ENCODE measurements around the gene ZNF142. TPM values are rescaled to one million over a fixed set of nuclear protein-coding genes. Genes with fewer than 3 reads are reported as not detected.

Gene ZNF142
- total and polyA plus RNA-seq, 7 donors = 1.8 to 33.5 (median 21.9) TPM

DNA sequence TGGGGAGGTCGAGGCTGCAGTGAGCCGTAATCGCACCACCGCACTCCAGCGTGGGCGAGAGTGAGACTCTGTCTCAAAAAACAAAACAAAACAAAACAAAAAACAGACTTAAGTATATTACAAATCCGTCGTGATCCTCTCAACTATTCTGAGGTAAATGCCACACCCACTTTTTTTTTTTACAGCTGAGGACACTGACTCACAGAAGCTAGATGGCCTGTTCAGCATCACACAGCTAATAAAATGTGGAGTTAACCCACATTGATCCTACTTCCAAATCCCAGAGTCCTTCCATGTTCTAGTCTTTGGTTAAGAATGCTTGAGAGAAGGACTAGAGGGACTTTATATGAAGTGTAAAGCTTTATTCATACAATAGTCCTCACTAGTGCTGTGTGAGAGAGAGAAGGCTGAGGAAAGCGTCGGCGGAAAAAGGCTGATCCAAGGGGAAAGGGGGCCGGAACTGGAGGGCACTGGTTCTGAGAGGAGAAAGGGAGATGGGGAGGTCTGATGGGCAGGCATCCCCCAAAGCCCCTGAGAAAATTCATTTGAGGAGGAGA lies 11.8 kb upstream of the ZNF142 start:
- Histone ChIP-seq H3K4me1 (peaks cover 10% of the 10 kb centered on the region), H3K9me3 (no peaks in the 10 kb centered on the region), H3K27me3 (ENCODE audit: insufficient read depth in 3 of 3, low read length in 2 of 3) (no peaks in the 10 kb centered on the region), H3K27ac (peak overlapping the region; percentile 80), H3K36me3 (ENCODE audit: insufficient read depth in 1 of 2, low read depth in 1 of 2) (peaks cover 1 to 46% of the 10 kb centered on the region in 2 donors), H3K4me3 (peak overlapping the region; percentile 94)
- 42 to 43% (median 43%) methylated on average over 12 of the region's 12 CpGs for WGBS, 3 donors
- intact Hi-C loops (cut with DNase I) = no loop called here
- ATAC-seq = peak in 3 of 4 donors; percentile 8 to 26 (median 13)
- TF ChIP-seq, protein P1, sequence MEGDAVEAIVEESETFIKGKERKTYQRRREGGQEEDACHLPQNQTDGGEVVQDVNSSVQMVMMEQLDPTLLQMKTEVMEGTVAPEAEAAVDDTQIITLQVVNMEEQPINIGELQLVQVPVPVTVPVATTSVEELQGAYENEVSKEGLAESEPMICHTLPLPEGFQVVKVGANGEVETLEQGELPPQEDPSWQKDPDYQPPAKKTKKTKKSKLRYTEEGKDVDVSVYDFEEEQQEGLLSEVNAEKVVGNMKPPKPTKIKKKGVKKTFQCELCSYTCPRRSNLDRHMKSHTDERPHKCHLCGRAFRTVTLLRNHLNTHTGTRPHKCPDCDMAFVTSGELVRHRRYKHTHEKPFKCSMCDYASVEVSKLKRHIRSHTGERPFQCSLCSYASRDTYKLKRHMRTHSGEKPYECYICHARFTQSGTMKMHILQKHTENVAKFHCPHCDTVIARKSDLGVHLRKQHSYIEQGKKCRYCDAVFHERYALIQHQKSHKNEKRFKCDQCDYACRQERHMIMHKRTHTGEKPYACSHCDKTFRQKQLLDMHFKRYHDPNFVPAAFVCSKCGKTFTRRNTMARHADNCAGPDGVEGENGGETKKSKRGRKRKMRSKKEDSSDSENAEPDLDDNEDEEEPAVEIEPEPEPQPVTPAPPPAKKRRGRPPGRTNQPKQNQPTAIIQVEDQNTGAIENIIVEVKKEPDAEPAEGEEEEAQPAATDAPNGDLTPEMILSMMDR (IDR thresholded peaks at IDR 0.05) = no peak
- DNase-seq = no peak

DNA sequence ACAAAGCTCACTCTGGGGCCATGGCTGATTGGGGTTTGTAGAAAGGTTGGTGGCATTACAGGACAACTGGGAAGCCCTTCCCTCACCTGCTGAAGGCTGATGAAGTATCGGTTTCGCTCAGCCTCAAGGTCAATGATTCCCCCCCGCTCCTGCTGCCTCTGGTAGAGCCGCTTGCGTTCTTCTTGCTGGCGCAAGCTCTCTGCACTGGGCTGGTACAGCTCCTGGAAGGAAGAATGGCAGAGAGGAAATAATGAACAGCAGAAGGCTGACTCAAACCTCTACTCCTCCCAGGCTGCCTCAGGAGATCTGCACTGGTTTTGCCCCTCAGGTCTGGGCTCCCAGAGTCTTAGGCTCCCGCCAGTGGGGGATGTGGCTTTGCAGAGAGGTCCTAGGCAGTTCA lies 5.2 kb upstream of the ZNF142 start:
- Histone ChIP-seq H3K27ac (no peak overlapping the region), H3K36me3 (ENCODE audit: insufficient read depth in 1 of 2, low read depth in 1 of 2) (peaks cover 4 to 81% of the 10 kb centered on the region in 2 donors), H3K4me1 (peaks cover 6% of the 10 kb centered on the region), H3K4me3 (no peak overlapping the region), H3K9me3 (no peaks in the 10 kb centered on the region), H3K27me3 (ENCODE audit: insufficient read depth in 3 of 3, low read length in 2 of 3) (no peaks in the 10 kb centered on the region)
- ATAC-seq (no peak), DNase-seq (no peak)
- 91 to 97% (median 96%) methylated on average over 7 of the region's 7 CpGs for WGBS, 3 donors
- TF ChIP-seq, protein P1 (IDR thresholded peaks at IDR 0.05) = no peak
- intact Hi-C loops (cut with DNase I) = loop anchor here (10.0 kb wide), 2 partner anchors 260 to 370 kb away; partner anchors contain the start of gene TMBIM1 (in 1 of the 2)

DNA sequence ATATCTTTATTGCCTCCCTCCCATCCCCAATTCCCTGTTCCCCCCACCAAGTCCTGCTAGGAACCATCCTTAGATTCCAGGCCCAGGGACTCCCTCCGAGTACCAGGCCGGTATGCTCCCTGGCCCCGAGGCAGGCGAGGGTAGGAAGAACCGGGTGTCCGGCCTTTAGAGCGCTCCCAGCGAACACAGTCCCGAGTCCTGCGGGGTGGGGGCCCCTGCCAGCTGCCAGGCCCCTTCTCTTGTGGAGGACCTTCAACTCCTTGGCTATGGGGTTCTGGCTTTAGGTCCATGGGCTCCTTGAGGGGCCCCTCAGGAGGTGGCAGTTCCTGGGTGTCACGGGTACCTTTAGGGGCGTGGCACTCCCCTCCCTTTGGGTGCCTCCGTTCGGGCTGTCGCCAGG lies 4.5 kb upstream of the ZNF142 start:
- H3K9me3 ChIP-seq = no peaks in the 10 kb centered on the region
- DNase-seq (no peak), ATAC-seq (no peak)
- no peaks in the 10 kb centered on the region for H3K27me3 ChIP-seq (ENCODE audit: insufficient read depth in 3 of 3, low read length in 2 of 3)
- no peak overlapping the region for H3K27ac ChIP-seq
- TF ChIP-seq, protein P1 (IDR thresholded peaks at IDR 0.05) = no peak
- no peak overlapping the region for H3K4me3 ChIP-seq
- 81 to 92% (median 84%) methylated on average over 15 of the region's 15 CpGs for WGBS, 3 donors
- intact Hi-C loops (cut with DNase I) = loop anchor here (10.0 kb wide), 2 partner anchors 259 to 369 kb away; partner anchors contain the start of gene TMBIM1 (in 1 of the 2)
- H3K36me3 ChIP-seq (ENCODE audit: insufficient read depth in 1 of 2, low read depth in 1 of 2) = peaks cover 4 to 77% of the 10 kb centered on the region in 2 donors
- peaks cover 7% of the 10 kb centered on the region for H3K4me1 ChIP-seq

DNA sequence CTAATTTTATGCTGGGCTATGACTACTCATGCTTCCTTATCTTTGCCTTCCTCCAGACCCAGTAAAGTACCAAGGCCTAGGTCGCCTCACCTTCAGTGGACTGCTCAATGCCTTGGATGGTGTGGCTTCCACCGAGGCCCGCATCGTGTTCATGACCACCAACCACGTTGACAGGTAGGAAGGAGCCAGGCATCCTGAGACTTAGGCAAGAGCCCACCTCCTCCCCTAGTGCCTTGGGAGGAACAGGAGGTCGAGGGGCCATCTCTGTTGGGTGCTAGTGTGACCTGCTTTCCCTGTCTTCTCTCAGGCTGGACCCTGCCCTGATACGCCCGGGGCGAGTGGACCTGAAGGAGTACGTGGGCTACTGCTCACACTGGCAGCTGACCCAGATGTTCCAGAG lies 3.4 kb upstream of the ZNF142 start:
- ATAC-seq (no peak), DNase-seq (no peak)
- H3K36me3 ChIP-seq (ENCODE audit: insufficient read depth in 1 of 2, low read depth in 1 of 2) = peaks cover 4 to 75% of the 10 kb centered on the region in 2 donors
- TF ChIP-seq, protein P1 (IDR thresholded peaks at IDR 0.05) = no peak
- H3K9me3 ChIP-seq = no peaks in the 10 kb centered on the region
- H3K27me3 ChIP-seq (ENCODE audit: insufficient read depth in 3 of 3, low read length in 2 of 3) = no peaks in the 10 kb centered on the region
- H3K4me3 ChIP-seq = no peak overlapping the region
- peaks cover 18% of the 10 kb centered on the region for H3K4me1 ChIP-seq
- intact Hi-C loops (cut with DNase I) = loop anchor here (10.0 kb wide), 2 partner anchors 258 to 368 kb away; partner anchors contain the start of gene TMBIM1 (in 1 of the 2)
- 88 to 90% (median 89%) methylated on average over 10 of the region's 10 CpGs for WGBS, 3 donors
- H3K27ac ChIP-seq = no peak overlapping the region
